CD4-positive, alpha-beta T cell treated with Interleukin-12 subunit alpha and Interleukin-12 subunit beta, for 1 hour (primary cell): ENCODE results near the gene BOD1.
"Not testable (repeated sequence)": the region's sequence is repeated elsewhere in the genome, so short reads cannot be mapped to it uniquely, and the experiment has no call there.

Experiments
- DNase-seq: peaks from one replicate; pipeline ENCODE4 v3.0.0-alpha.2; 2020

The BOD1 gene

GRCh38 chr5:173613433-173614159, 2.9 kb downstream of the BOD1 start:
- no peak for DNase-seq

- DNase-seq = no peak
These were observed 3.5 kb downstream of the BOD1 start for GRCh38 chr5:173612948-173613347.

- DNase-seq = no peak
These were observed 4.7 kb downstream of the BOD1 start for GRCh38 chr5:173611706-173612105.

DNA sequence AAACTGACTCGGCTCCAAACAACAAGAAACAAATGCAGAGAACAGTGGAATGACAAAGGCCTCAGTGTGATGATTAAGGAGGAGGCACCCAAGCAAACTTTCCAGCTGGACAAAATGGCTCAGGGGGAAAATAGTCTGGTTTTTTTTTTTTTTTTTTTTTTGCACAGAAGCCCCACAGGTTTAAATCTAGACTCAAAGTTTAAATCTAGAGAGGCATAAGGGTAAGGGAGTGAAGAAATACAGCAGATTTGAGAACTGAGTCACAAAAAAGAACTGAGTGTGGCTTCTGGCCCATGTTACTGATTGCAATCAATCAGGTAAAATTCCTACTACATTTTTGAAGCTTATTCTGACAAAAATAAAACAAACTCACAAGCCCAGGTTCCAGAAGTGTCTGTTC, 12.3 kb downstream of the BOD1 start:
- no peak for DNase-seq

GRCh38 chr5:173602423-173602822, 14.0 kb downstream of the BOD1 start:
- no peak for DNase-seq

GRCh38 chr5:173598686-173599085, 17.8 kb downstream of the BOD1 start:
- DNase-seq = no peak

- no peak for DNase-seq
These were observed 19.1 kb downstream of the BOD1 start for GRCh38 chr5:173597304-173597703.

DNA sequence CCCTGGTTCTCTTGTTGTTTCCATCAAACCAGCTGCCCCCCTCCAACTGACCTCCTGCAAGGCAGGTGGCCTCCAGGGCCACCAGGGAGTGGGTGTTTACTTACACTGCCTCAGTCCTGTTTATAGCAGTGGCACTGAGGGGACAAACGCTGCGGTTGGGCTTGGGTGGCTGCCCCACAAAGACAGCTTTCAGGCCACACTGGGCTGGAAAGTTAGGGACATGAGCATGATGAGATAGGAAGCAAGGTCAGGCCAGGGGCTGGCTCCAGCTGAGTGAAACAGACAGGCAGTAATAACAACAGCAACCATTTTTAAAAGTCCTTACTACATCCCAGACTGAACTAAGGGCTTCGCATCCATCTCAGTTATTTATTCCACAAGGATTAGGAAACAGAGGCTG, 20.6 kb downstream of the BOD1 start:
- no peak for DNase-seq

DNA sequence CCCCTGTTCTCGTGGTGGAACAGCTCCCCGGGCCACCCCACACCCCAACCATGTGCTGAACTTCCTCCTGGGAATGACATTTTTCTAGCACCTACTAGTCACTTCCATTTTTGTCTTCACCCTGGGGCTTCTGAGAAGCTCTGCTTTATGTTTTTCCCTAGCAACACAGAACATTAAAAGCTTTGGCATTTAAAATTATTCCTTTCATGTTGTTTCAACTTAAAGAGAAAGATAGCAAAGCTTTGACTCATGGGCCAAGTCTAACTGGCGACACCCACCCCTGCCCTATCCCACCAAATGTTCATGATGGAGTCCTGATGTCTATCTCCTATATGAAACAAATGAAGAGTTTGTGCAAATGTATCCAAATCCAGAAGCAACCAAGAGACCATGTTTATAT, 22.4 kb downstream of the BOD1 start:
- no peak for DNase-seq

GRCh38 chr5:173592050-173592669, 24.3 kb downstream of the BOD1 start:
- DNase-seq = peak; percentile 7

GRCh38 chr5:173591056-173591514, 25.4 kb downstream of the BOD1 start:
- DNase-seq = no peak

DNA sequence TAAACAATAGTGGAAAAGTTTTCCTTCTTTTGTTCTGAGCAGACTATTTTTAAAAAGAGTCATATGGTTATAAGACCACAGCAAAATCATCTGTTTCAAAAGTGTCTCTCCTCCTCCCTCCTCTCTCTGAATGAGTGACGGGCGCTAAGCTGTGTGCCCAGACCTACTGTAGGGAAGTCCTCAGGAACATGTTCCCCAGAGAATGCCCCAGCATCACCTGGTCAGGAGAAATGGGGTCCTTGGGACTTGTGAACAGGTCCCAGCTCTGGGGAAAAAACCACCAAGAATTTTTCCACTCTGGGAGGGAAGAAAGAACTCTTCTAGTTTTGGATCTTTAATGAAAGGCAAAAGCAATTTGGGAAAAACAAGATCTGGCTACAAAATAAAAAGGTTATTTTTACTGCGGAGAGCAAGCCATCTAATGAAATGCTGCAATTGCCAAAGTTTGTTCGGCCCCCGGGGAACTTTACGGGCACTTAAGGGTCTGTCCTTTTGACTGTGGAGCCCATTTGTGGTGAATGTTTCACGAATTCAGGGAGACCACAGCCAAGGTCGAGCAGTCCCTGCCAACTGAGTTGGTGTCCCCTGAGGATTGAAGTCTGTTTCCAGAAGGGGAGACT, 25.9 kb downstream of the BOD1 start:
- no peak for DNase-seq

- DNase-seq = not testable (repeated sequence)
These were observed 30.3 kb downstream of the BOD1 start for GRCh38 chr5:173586133-173586532.

GRCh38 chr5:173583346-173583745, 33.1 kb downstream of the BOD1 start:
- no peak for DNase-seq

DNA sequence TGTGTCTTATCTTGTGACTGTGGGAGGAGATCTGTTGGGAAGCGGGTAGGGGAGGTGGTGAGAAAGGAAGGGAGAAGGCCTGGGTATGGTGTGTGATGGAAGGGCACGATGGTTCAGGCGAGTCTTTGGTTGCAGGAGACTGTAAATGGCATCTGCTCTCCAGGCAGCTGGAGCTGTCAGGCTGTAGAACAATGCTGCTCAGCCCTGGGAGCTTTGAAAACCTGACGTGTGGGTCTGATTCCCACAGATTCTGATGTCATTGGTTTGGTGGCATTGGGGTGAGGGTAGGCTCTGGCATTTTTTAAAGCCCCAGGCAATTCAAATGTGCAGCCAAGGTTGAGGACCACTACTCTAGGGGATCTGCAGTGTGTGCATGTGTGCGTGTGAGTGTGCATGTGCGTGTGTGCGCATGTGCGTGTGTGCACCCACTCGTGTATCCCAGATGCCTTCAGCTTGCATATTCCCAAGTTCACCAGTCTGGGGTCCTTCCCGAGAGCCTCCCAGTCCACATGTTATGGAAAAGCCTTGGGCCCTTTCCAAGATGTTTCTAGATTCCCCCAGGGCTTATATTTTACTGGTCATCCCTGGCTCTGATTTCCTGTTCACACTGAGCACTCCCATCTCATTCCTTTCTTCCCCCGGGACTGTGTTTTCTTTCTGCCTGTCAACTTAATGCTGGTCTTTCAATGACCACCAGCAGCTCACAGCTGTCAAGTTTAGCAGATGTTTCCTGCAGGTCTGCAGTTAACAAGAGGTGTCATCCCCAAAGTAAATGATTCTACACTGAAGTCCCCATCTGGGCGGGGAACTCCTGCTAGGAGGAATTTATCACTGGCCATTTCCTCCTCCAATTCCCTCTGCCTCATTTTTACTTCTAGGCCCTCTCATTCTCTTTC, 34.0 kb downstream of the BOD1 start:
- no peak for DNase-seq

DNA sequence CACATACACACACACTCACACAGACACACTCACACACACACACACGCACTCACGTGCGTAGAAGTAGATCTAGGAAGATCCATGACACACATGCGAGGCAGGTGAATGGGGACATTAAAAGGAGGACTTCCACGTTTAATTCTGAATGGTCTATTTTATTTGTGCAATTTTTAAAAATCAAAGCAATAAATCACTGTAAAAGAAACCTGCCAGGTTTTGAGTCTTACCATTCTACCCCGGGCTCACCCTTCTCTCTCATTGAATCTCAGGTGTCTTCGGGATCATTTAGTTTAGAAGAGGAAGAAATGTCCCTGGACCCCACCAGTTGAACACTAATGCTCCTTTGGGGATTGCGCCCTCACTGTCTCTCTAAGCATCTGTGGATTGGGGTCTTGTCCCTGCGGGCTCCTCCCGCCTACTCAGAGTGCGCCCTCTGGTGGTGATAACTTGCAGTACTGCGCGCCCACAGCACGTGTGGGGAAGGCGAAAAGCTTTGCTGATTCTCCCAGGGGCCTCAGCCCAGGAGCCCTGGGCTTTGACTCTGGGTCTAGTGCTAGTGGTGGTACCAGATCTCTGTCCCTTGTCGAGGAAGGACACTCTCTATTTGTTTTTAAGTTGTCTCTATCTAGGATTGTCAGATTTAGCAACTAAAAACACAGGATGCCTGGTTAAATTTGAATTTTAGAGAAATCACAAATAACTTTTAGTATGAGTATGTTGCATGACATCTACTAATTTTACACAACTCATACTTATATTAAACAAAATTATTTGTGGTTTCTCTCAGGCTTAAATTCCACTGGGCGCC, 34.8 kb downstream of the BOD1 start:
- peak; percentile 22 for DNase-seq

- no peak for DNase-seq
These were observed 37.4 kb downstream of the BOD1 start for GRCh38 chr5:173578947-173579615.

GRCh38 chr5:173577817-173578216, 38.6 kb downstream of the BOD1 start:
- DNase-seq = no peak

DNA sequence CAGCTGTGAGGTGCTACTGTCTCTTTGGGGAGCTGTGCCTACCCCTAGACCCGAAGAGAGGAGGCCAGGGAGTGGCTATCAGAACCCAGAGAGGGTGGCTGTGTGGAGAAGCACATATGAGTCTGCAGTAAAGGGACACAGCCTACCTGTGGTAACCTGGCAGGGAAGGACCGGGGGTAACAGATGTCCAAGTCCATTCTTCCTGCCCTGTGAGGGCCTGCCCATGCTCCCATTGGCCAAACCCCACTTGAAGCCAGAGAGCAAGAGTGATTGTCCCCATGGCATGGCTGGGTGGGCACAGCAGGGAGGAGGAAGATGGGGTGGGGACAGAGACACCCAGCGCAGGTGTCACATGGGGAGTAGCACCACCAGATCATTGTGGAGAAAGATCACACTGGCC, 39.3 kb downstream of the BOD1 start:
- no peak for DNase-seq

GRCh38 chr5:173575985-173576384, 40.5 kb downstream of the BOD1 start:
- no peak for DNase-seq

GRCh38 chr5:173574983-173575382, 41.5 kb downstream of the BOD1 start:
- DNase-seq = no peak
